OCI-LY3 (cell line): ENCODE data around the gene GNAQ.

ENCODE experiments used
- CTCF ChIP-seq: fragments of 200-600, 300-600 bp; sonication (generic); IDR thresholded peaks from 2 replicates; pipeline ENCODE4 v1.5.1; 2014; ENCODE audit warnings: antibody characterized with exemption, low read length, low read depth
- EZH2phosphoT487 ChIP-seq: fragments of 200-600 bp; shearing (Covaris generic); IDR thresholded peaks from 2 replicates; pipeline ENCODE4 v1.6.1; 2018; ENCODE audit warnings: antibody characterized with exemption, mixed run types, low read depth

GRCh38 chr9:77943057-77943456, 88.6 kb downstream of the GNAQ start:
- TF ChIP-seq CTCF: no peak
- TF ChIP-seq EZH2phosphoT487: no peak
